Epithelial cell of proximal tubule (primary cell): ENCODE measurements around the gene SLC35G1. TPM values are rescaled to one million over a fixed set of nuclear protein-coding genes. Genes with fewer than 3 reads are reported as not detected.

ENCODE experiments used
- DNase-seq: peaks from one replicate; pipeline ENCODE4 v3.0.0-alpha.2; 2011; ENCODE audit warnings: low read depth
- H3K4me3 ChIP-seq: 2 replicates; pipeline ENCODE4 v1.5.1; 2011; ENCODE audit warnings: low read depth, mild to moderate bottlenecking, low read length
- CTCF ChIP-seq: conservative IDR thresholded peaks from 2 replicates; pipeline ENCODE4 v1.5.1; 2012; ENCODE audit warnings: low read depth, mild to moderate bottlenecking, low read length
- total RNA-seq: library from RNA; depleted of rRNA; stranded (reverse); fragments of >200 nt; gene quantifications from 2 replicates; pipeline ENCODE4 v1.2.3, GENCODE V29; 2015

SLC35G1 gene
- total RNA-seq, 1 donor from 2014 or later = 4.7 TPM

- no peak for TF ChIP-seq CTCF
- H3K4me3 ChIP-seq = no peak overlapping the region
- no peak for DNase-seq
These were observed 18.1 kb downstream of the SLC35G1 start for GRCh38 chr10:93911866-93912265.

- DNase-seq = no peak
- no peak for TF ChIP-seq CTCF
- no peak overlapping the region for H3K4me3 ChIP-seq
These were observed 18.7 kb downstream of the SLC35G1 start for GRCh38 chr10:93912444-93912843.

- H3K4me3 ChIP-seq = no peak overlapping the region
- no peak for DNase-seq
- no peak for TF ChIP-seq CTCF
These were observed 19.9 kb downstream of the SLC35G1 start for GRCh38 chr10:93913706-93914105.

GRCh38 chr10:93915598-93915997 lies 21.8 kb downstream of the SLC35G1 start:
- no peak for DNase-seq
- no peak overlapping the region for H3K4me3 ChIP-seq
- no peak for TF ChIP-seq CTCF

- peak; percentile 68 for TF ChIP-seq CTCF
- DNase-seq = peak; percentile 16
- H3K4me3 ChIP-seq = peak overlapping the region; percentile 51
These were observed 22.7 kb downstream of the SLC35G1 start for GRCh38 chr10:93916257-93917063.

GRCh38 chr10:93917064-93917391 lies 23.2 kb downstream of the SLC35G1 start:
- peak overlapping the region; percentile 51 for H3K4me3 ChIP-seq
- no peak for DNase-seq
- no peak for TF ChIP-seq CTCF

GRCh38 chr10:93917821-93918220 lies 24.0 kb downstream of the SLC35G1 start:
- no peak for DNase-seq
- TF ChIP-seq CTCF = no peak
- H3K4me3 ChIP-seq = no peak overlapping the region
